HG02588 (cell line): ENCODE measurements around the gene CAMTA1.

Experiments used
- ATAC-seq: cut with Tn5 transposase; IDR thresholded peaks from one replicate; pipeline ENCODE4 v1.9.1; 2021; ENCODE audit warnings: mild to moderate bottlenecking, moderate library complexity; ENCODE audit not compliant: unreplicated experiment

CAMTA1 gene

GRCh38 chr1:7100479-7100878, 315.2 kb downstream of the CAMTA1 start:
- ATAC-seq = no peak

GRCh38 chr1:7101187-7101586, 315.9 kb downstream of the CAMTA1 start:
- ATAC-seq = no peak

- ATAC-seq = no peak
Measured at GRCh38 chr1:7103361-7103782, 318.1 kb downstream of the CAMTA1 start.

- no peak for ATAC-seq
Measured at GRCh38 chr1:7103874-7104273, 318.6 kb downstream of the CAMTA1 start.

- ATAC-seq = no peak
Measured at GRCh38 chr1:7104339-7104738, 319.1 kb downstream of the CAMTA1 start.

GRCh38 chr1:7105269-7105668, 320.0 kb downstream of the CAMTA1 start:
- ATAC-seq = no peak

- no peak for ATAC-seq
Measured at GRCh38 chr1:7106442-7107108, 321.3 kb downstream of the CAMTA1 start.

GRCh38 chr1:7107109-7107830, 322.0 kb downstream of the CAMTA1 start:
- no peak for ATAC-seq

GRCh38 chr1:7108251-7108650, 323.0 kb downstream of the CAMTA1 start:
- ATAC-seq = no peak

GRCh38 chr1:7109901-7110300, 324.6 kb downstream of the CAMTA1 start:
- no peak for ATAC-seq

GRCh38 chr1:7110321-7110720, 325.1 kb downstream of the CAMTA1 start:
- no peak for ATAC-seq

GRCh38 chr1:7111853-7112252, 326.6 kb downstream of the CAMTA1 start:
- ATAC-seq = no peak

GRCh38 chr1:7113136-7113535, 327.9 kb downstream of the CAMTA1 start:
- no peak for ATAC-seq

GRCh38 chr1:7113822-7114221, 328.6 kb downstream of the CAMTA1 start:
- ATAC-seq = no peak

GRCh38 chr1:7116001-7116400, 330.7 kb downstream of the CAMTA1 start:
- no peak for ATAC-seq

- no peak for ATAC-seq
Measured at GRCh38 chr1:7117399-7118281, 332.4 kb downstream of the CAMTA1 start.

- no peak for ATAC-seq
Measured at GRCh38 chr1:7119156-7119555, 333.9 kb downstream of the CAMTA1 start.

- ATAC-seq = no peak
Measured at GRCh38 chr1:7120863-7121621, 335.8 kb downstream of the CAMTA1 start.

GRCh38 chr1:7121622-7121988, 336.4 kb downstream of the CAMTA1 start:
- no peak for ATAC-seq

GRCh38 chr1:7127322-7128075, 342.2 kb downstream of the CAMTA1 start:
- no peak for ATAC-seq
